Stimulated activated CD4-positive, alpha-beta T cell treated with anti-CD3 and anti-CD28 coated beads, Interleukin-15, amount 100 ng/mL, for 24 hours (primary cell): Measurements from ENCODE around the gene EIPR1.
"Not testable (repeated sequence)": the region's sequence is repeated elsewhere in the genome, so short reads cannot be mapped to it uniquely, and the experiment has no call there.

ENCODE experiments used
- DNase-seq: peaks from one replicate; pipeline ENCODE4 v3.0.0-alpha.2; 2020

EIPR1 gene

GRCh38 chr2:3283876-3284656, 93.6 kb downstream of the EIPR1 start:
- not testable (repeated sequence) for DNase-seq

GRCh38 chr2:3283206-3283605, 94.4 kb downstream of the EIPR1 start:
- no peak for DNase-seq

GRCh38 chr2:3282056-3282998, 95.3 kb downstream of the EIPR1 start:
- DNase-seq, result no peak

GRCh38 chr2:3280683-3281520, 96.7 kb downstream of the EIPR1 start:
- DNase-seq, result no peak

- no peak for DNase-seq
Measured at GRCh38 chr2:3280197-3280596, 97.4 kb downstream of the EIPR1 start.

GRCh38 chr2:3279236-3279960, 98.2 kb downstream of the EIPR1 start:
- no peak for DNase-seq

GRCh38 chr2:3278521-3279218, 98.9 kb downstream of the EIPR1 start:
- no peak for DNase-seq

GRCh38 chr2:3277748-3278520, 99.7 kb downstream of the EIPR1 start:
- no peak for DNase-seq

- no peak for DNase-seq
Measured at GRCh38 chr2:3277050-3277747, 100.4 kb downstream of the EIPR1 start.

- no peak for DNase-seq
Measured at GRCh38 chr2:3272761-3273160, 104.9 kb downstream of the EIPR1 start.

- DNase-seq, result no peak
Measured at GRCh38 chr2:3270095-3270478, 107.5 kb downstream of the EIPR1 start.

- no peak for DNase-seq
Measured at GRCh38 chr2:3269425-3270094, 108.1 kb downstream of the EIPR1 start.

GRCh38 chr2:3268705-3269029, 109.0 kb downstream of the EIPR1 start:
- DNase-seq, result no peak

- DNase-seq, result no peak
Measured at GRCh38 chr2:3267869-3268704, 109.5 kb downstream of the EIPR1 start.

GRCh38 chr2:3266925-3267867, 110.4 kb downstream of the EIPR1 start:
- DNase-seq, result no peak

GRCh38 chr2:3265981-3266924, 111.4 kb downstream of the EIPR1 start:
- no peak for DNase-seq
